Measurements from ENCODE around the gene SPAG16. TPM values are rescaled to one million over a fixed set of nuclear protein-coding genes. Genes with fewer than 3 reads are reported as not detected.

The SPAG16 gene
- total RNA-seq, 1 experiment from 2014 or later = 17.3 TPM

- Histone ChIP-seq H3K23ac (ENCODE audit: insufficient read length, low read depth, low read length) (no peak overlapping the region), H2BK12ac (ENCODE audit: insufficient read length, low read depth, low read length) (no peak overlapping the region), H3K4ac (ENCODE audit: low read depth, low read length) (no peak overlapping the region), H4K5ac (ENCODE audit: insufficient read length, low read depth, low read length) (no peak overlapping the region), H2AK5ac (ENCODE audit: insufficient read length, low read length) (no peak overlapping the region), H3K27me3 (ENCODE audit: insufficient read depth, low read length) (no peaks in the 10 kb centered on the region), H2AFZ (ENCODE audit: low read length) (no peak overlapping the region), H3K27ac (ENCODE audit: insufficient read length, low read depth, low read length) (no peak overlapping the region), H2BK120ac (ENCODE audit: low read depth, low read length, poor library complexity, severe bottlenecking) (no peak overlapping the region), H3K4me1 (ENCODE audit: insufficient read depth, low read length) (no peaks in the 10 kb centered on the region), H3K18ac (ENCODE audit: insufficient read length, low read depth, low read length) (no peak overlapping the region), H4K8ac (replicated peaks; ENCODE audit: insufficient read length, low read depth, low read length) (no peak overlapping the region), H2BK5ac (ENCODE audit: insufficient read length, low read length) (no peak overlapping the region), H3K14ac (ENCODE audit: insufficient read depth, low read length) (no peak overlapping the region), H3K9ac (ENCODE audit: extremely low read depth, insufficient read length, low read length) (no peak overlapping the region), H4K91ac (ENCODE audit: insufficient read length, low read depth, low read length) (no peak overlapping the region), H4K20me1 (ENCODE audit: control insufficient read depth, insufficient read depth, insufficient read length) (no peaks in the 10 kb centered on the region), H2BK20ac (ENCODE audit: low read depth, low read length, poor library complexity, severe bottlenecking) (no peak overlapping the region), H3T11ph (ENCODE audit: low read length) (no peak overlapping the region), H3K79me2 (ENCODE audit: insufficient read depth, low read length) (no peaks in the 10 kb centered on the region), H3K4me2 (ENCODE audit: insufficient read depth, insufficient read length, low read length) (no peak overlapping the region), H3K9me3 (ENCODE audit: control insufficient read depth, low read depth, low read length) (no peaks in the 10 kb centered on the region), H3K79me1 (ENCODE audit: insufficient read depth, low read depth, low read length, poor library complexity, severe bottlenecking) (no peaks in the 10 kb centered on the region), H3K23me2 (ENCODE audit: insufficient read length, low read depth, low read length, poor library complexity, severe bottlenecking) (no peaks in the 10 kb centered on the region), H2BK15ac (ENCODE audit: low read depth, low read length) (no peak overlapping the region), H3K56ac (ENCODE audit: insufficient read length, low read depth, low read length) (no peak overlapping the region)
- no peak overlapping the region for H3K27ac Mint-ChIP-seq
- no CpG with 5 or more reads among the region's 1 CpG for WGBS (ENCODE audit: extremely low coverage, insufficient read length, low lambda C conversion rate)
- H3K27me3 Mint-ChIP-seq (ENCODE audit: low read depth) = no peaks in the 10 kb centered on the region
- H3K4me3 Mint-ChIP-seq = no peak overlapping the region
- TF ChIP-seq CTCF (conservative IDR thresholded peaks at IDR 0.05) = no peak
- no peak for DNase-seq
- no peaks in the 10 kb centered on the region for H3K4me1 Mint-ChIP-seq
- no peaks in the 10 kb centered on the region for H3K9me3 Mint-ChIP-seq
- no peaks in the 10 kb centered on the region for H3K36me3 Mint-ChIP-seq (ENCODE audit: insufficient read depth in 1 of 3, low read depth in 3 of 3)
Measured at GRCh38 chr2:214174563-214174962, 890.3 kb downstream of the SPAG16 start.

All from H9 (cell line).